K562 (cell line): ENCODE data around the gene AKAP13. TPM values are rescaled to one million over a fixed set of nuclear protein-coding genes. Genes with fewer than 3 reads are reported as not detected.
"Not testable (repeated sequence)": the region's sequence is repeated elsewhere in the genome, so short reads cannot be mapped to it uniquely, and the experiment has no call there.

Experiments used
- ATAC-seq: fragments of 200-7000 bp; cut with Tn5 transposase; 3 replicates; pipeline ENCODE4 v1.9.1; 2020; ENCODE audit warnings: moderate library complexity
- BruUV-seq: library from RNA; stranded (reverse); fragments of 400-500 nt; replicated peaks from 2 replicates; lab custom pipeline; 2021; lab: Mats Ljungman, UMichigan
- CTCF ChIA-PET: fragments of 300-600 bp; formaldehyde crosslinking; extraction: SDS; loops from one replicate; lab custom pipeline; 2021; ENCODE audit warnings: low intra/inter-chr PET ratio; lab: Yijun Ruan, JAX
- POLR2A ChIA-PET: fragments of 300-600, 350-650 bp; sonication (Branson Sonifier 250); formaldehyde crosslinking; extraction: SDS; loops from one replicate; lab custom pipeline; 2021; ENCODE audit warnings: antibody characterized with exemption, inconsistent platforms; lab: Yijun Ruan, JAX
- DNase-seq, 4 experiments: peaks; one replicate each; pipeline versions ENCODE4 v3.0.0 to v3.0.0-alpha.2; 2011 to 2018; ENCODE audit warnings: low spot score in 3 of 4, mixed read lengths in 3 of 4; ENCODE audit errors: extremely low read depth in 1 of 4
- FAIRE-seq: peaks from 2 replicates; lab custom pipeline; 2011; peaks lifted over from hg19 to GRCh38; lab: Jason Lieb, UNC
- H2AFZ ChIP-seq: 2 replicates; pipeline ENCODE4 v1.6.0; 2011; ENCODE audit warnings: low read depth, low read length, control low read depth, inconsistent platforms
- H3K27ac ChIP-seq: fragments of 200-600 bp; 3 replicates; pipeline ENCODE4 v1.8.0; 2011; ENCODE audit warnings: low read depth, mild to moderate bottlenecking, control low read depth, inconsistent platforms, low read length, moderate library complexity, mixed read lengths; ENCODE audit errors: extremely low read depth
- H3K27me3 ChIP-seq, 2 experiments: fragments of 300-600 bp in 1 of 2; 2 replicates in 1 of 2; 3 replicates in 1 of 2; pipeline versions ENCODE4 v1.6.0 to v1.8.0; 2011; ENCODE audit warnings: inconsistent platforms in 2 of 2, low read length in 2 of 2, mild to moderate bottlenecking in 1 of 2, mixed read lengths in 1 of 2, moderate library complexity in 1 of 2; ENCODE audit not compliant: control insufficient read depth in 2 of 2, insufficient read depth in 2 of 2
- H3K36me3 ChIP-seq: fragments of 300-600 bp; 3 replicates; pipeline ENCODE4 v1.8.0; 2011; ENCODE audit warnings: mild to moderate bottlenecking, low read length, inconsistent platforms; ENCODE audit not compliant: control insufficient read depth, insufficient read depth
- H3K4me1 ChIP-seq, 2 experiments: fragments of 200-600 bp in 1 of 2; replicated peaks in 1 of 2; 2 replicates in 1 of 2; 3 replicates in 1 of 2; pipeline versions ENCODE4 v1.5.1 to v1.8.0; 2011; ENCODE audit warnings: inconsistent platforms in 2 of 2, low read length in 2 of 2, mild to moderate bottlenecking in 1 of 2, mixed read lengths in 1 of 2, moderate library complexity in 1 of 2; ENCODE audit not compliant: control insufficient read depth in 2 of 2, insufficient read depth in 2 of 2
- H3K4me2 ChIP-seq: 2 replicates; pipeline ENCODE4 v1.6.1; 2011; ENCODE audit warnings: low read length, control low read depth, inconsistent platforms, mixed read lengths; ENCODE audit not compliant: insufficient read depth
- H3K4me3 ChIP-seq: fragments of 200-600 bp; sonication (generic), shearing (Covaris generic); 2 replicates; pipeline ENCODE4 v1.5.1; 2016; ENCODE audit warnings: control low read depth, inconsistent platforms
- H3K79me2 ChIP-seq: fragments of 200-600 bp; 3 replicates; pipeline ENCODE4 v1.8.0; 2011; ENCODE audit warnings: low read length, inconsistent platforms; ENCODE audit not compliant: control insufficient read depth, insufficient read depth
- H3K9ac ChIP-seq, 2 experiments: 2 replicates each; pipeline versions ENCODE4 v1.6.0 to v1.6.1; 2011; ENCODE audit warnings: low read depth in 2 of 2, low read length in 2 of 2, control low read depth in 1 of 2, inconsistent platforms in 1 of 2, mild to moderate bottlenecking in 1 of 2, mixed read lengths in 1 of 2; ENCODE audit not compliant: insufficient read depth in 1 of 2
- H3K9me1 ChIP-seq: one replicate; pipeline ENCODE4 v1.6.0; 2011; ENCODE audit warnings: inconsistent platforms, mild to moderate bottlenecking, low read length, moderate library complexity; ENCODE audit not compliant: control insufficient read depth, insufficient read depth
- H3K9me3 ChIP-seq: replicated peaks from 2 replicates; pipeline ENCODE4 v1.5.1; 2011; ENCODE audit warnings: low read depth, low read length, inconsistent platforms; ENCODE audit not compliant: control insufficient read depth, insufficient read depth
- H4K20me1 ChIP-seq: replicated peaks from 2 replicates; pipeline ENCODE4 v1.6.1; 2011; ENCODE audit warnings: low read length, inconsistent platforms, mixed read lengths; ENCODE audit not compliant: control insufficient read depth, insufficient read depth
- WGBS: fragments of 100-300 bp; shearing (Covaris generic); methylation state at CpG from one replicate; pipeline ENCODE4 v1.1.6; 2016; ENCODE audit warnings: low coverage, mixed read lengths; ENCODE audit not compliant: insufficient coverage; ENCODE audit errors: missing lambda C conversion rate; 5-methylcytosine and 5-hydroxymethylcytosine counted together
- in situ Hi-C: fragments of 300-500 bp; cut with MboI; formaldehyde crosslinking; loops from 4 replicates; pipeline ENCODE4 v1.15.0; 2018; ENCODE audit warnings: inconsistent platforms, mixed read lengths
- intact Hi-C: fragments of 100-400 bp; cut with micrococcal nuclease; formaldehyde crosslinking; loops from 2 replicates; pipeline ENCODE4 v1.14.2; 2022
- polyA plus RNA-seq, 8 experiments: library from polyadenylated mRNA; depleted of rRNA in 4 of 8; stranded (reverse) in 5 of 8; unstranded in 3 of 8; fragments of >200 nt; fragmentation: Nextera tagmentation in 2 of 8; fragmentation: Illumina TruSeq in 1 of 8; extraction: Ambion mirVana in 2 of 8; extraction: Trizol in 1 of 8; gene quantifications; 2 replicates each; pipeline versions ENCODE4 v1.2.1 to v1.2.3, GENCODE V29; 2011 to 2014; ENCODE audit warnings: inconsistent platforms in 1 of 8, missing spikeins in 1 of 8
- total RNA-seq, 7 experiments: library from RNA; depleted of rRNA in 6 of 7; stranded (reverse); fragments of >200 nt in 6 of 7; fragmentation: Illumina TruSeq in 2 of 7; extraction: Trizol in 2 of 7; gene quantifications; 2 replicates each; pipeline versions ENCODE4 v1.2.1 to v1.2.3, GENCODE V29; 2011 to 2021; ENCODE audit warnings: low replicate concordance in 1 of 7

Gene AKAP13
- total and polyA plus RNA-seq, 9 of the 15 experiments (the other 6 are each of a cell fraction or from before 2014, with no cell fraction given) = 0.03 to 1.7 (median 0.42) TPM

- H3K4me1 ChIP-seq, POLR2A ChIA-PET, DNase-seq, intact Hi-C loops, ATAC-seq, CTCF ChIA-PET, H3K36me3 ChIP-seq, H3K9me3 ChIP-seq, H3K9me1 ChIP-seq, H3K9ac ChIP-seq, FAIRE-seq, BruUV-seq, H3K79me2 ChIP-seq, H3K27ac ChIP-seq, H3K4me3 ChIP-seq, H4K20me1 ChIP-seq, in situ Hi-C loops, H3K27me3 ChIP-seq, H2AFZ ChIP-seq, H3K4me2 ChIP-seq: not testable (repeated sequence)
- 2% methylated on average over 6 of the region's 6 CpGs for WGBS
Observed at GRCh38 chr15:85344653-85345114, 35.7 kb upstream of the AKAP13 start.

DNA sequence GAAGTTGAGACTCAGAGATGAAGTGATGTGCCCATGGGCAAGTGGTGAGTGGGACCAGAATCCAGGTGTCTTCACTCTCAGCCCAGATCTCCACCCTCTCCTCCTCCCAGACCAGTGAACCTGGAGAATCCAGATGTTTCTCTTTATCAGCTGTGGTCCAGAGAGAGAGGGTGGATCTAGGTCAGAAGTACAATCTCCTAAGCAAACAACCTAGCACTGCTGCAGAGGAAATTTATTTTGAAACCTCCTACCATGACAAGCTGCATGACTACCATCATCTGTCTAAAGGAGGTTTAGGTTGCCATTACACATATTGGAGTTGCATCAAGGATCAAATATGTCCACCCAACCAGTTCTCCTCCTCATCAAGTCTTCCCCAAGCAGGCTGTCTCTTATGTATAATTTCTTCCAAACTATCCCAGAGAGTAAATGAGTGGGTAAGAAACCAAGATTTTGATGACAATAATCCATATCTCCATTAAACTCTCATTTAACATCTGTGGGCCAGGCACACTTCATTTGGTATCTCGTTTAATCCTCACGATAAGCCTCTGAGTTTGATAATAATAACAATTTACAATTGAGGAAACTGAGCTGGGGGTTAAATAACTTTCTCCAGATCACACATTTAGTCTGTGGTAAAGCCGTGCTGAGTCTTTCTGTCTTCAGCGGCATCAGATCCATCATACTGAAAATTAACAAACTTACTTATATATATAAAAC is 35.0 kb upstream of the AKAP13 start:
- 2% methylated on average over 4 of the region's 4 CpGs for WGBS
- POLR2A ChIA-PET, H3K4me2 ChIP-seq, H3K9me3 ChIP-seq, DNase-seq, H3K9ac ChIP-seq, H3K79me2 ChIP-seq, FAIRE-seq, H4K20me1 ChIP-seq, H3K36me3 ChIP-seq, CTCF ChIA-PET, H3K9me1 ChIP-seq, H3K27ac ChIP-seq, H3K4me3 ChIP-seq, intact Hi-C loops, H3K27me3 ChIP-seq, ATAC-seq, H3K4me1 ChIP-seq, H2AFZ ChIP-seq, in situ Hi-C loops, BruUV-seq: not testable (repeated sequence)
